Measurements from ENCODE around the gene RNPEP. TPM values are rescaled to one million over a fixed set of nuclear protein-coding genes. Genes with fewer than 3 reads are reported as not detected.
"Not testable (repeated sequence)": the region's sequence is repeated elsewhere in the genome, so short reads cannot be mapped to it uniquely, and the experiment has no call there.

Gene RNPEP
- total RNA-seq, 1 donor from 2014 or later, result 70.1 TPM

DNA sequence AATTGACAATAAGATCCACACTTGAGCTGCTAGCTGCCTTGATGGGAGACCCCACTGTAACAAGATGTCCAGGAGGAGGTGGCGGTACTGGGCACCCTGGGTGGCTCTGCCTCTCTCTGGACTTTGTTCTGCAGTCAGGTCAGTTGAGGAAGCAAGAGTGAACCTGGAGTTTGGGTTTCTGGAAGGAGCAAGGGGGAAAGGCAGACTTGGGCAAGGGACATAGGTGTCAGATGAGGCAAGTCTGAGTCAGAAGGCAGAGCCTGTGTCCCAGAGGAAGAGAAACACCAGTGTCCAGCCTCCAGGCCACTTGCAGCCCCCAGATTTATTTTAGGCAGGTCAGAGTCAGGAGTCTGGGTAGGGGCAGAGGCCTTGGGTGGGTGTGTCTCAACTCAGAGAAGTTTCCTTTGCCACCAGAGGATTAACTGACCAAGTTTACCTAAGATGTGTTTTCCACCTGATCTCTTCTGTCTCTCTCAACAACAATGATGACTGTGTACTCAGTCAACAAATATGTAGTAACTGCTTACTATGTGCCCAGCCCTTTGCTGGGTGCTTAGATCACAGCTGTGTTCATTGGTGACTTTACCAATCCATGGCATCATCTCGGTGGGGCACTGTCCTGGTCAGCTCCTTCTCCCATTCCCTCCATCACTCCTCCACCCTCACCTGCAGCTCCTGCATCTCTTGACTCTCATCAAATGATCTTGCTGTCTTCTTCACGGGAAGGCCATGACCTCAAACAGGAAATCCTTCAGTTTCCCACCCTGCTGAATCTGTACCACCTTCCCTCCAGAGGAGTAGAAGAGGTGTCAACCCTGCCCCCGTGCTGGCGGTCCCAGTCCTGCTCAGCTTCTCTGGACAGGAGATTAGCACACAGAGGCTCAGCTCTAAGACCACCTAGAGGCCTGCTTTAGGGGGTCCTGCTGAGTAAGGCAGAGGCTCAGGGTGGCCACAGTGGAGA is 64.6 kb downstream of the RNPEP start:
- Mint-ChIP-seq H3K4me1 (ENCODE audit: unreplicated experiment) (no peaks in the 10 kb centered on the region), H3K27ac (ENCODE audit: unreplicated experiment) (no peak overlapping the region), H3K27me3 (ENCODE audit: unreplicated experiment) (peaks cover 4% of the 10 kb centered on the region), H3K9me3 (ENCODE audit: unreplicated experiment) (no peaks in the 10 kb centered on the region), H3K36me3 (ENCODE audit: low read depth, unreplicated experiment) (no peaks in the 10 kb centered on the region), H3K4me3 (ENCODE audit: unreplicated experiment) (no peak overlapping the region)
- TF ChIP-seq, protein P1, sequence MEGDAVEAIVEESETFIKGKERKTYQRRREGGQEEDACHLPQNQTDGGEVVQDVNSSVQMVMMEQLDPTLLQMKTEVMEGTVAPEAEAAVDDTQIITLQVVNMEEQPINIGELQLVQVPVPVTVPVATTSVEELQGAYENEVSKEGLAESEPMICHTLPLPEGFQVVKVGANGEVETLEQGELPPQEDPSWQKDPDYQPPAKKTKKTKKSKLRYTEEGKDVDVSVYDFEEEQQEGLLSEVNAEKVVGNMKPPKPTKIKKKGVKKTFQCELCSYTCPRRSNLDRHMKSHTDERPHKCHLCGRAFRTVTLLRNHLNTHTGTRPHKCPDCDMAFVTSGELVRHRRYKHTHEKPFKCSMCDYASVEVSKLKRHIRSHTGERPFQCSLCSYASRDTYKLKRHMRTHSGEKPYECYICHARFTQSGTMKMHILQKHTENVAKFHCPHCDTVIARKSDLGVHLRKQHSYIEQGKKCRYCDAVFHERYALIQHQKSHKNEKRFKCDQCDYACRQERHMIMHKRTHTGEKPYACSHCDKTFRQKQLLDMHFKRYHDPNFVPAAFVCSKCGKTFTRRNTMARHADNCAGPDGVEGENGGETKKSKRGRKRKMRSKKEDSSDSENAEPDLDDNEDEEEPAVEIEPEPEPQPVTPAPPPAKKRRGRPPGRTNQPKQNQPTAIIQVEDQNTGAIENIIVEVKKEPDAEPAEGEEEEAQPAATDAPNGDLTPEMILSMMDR (IDR thresholded peaks at IDR 0.05; ENCODE audit: unreplicated experiment), result no peak
- no peak for DNase-seq (ENCODE audit: low spot score)

DNA sequence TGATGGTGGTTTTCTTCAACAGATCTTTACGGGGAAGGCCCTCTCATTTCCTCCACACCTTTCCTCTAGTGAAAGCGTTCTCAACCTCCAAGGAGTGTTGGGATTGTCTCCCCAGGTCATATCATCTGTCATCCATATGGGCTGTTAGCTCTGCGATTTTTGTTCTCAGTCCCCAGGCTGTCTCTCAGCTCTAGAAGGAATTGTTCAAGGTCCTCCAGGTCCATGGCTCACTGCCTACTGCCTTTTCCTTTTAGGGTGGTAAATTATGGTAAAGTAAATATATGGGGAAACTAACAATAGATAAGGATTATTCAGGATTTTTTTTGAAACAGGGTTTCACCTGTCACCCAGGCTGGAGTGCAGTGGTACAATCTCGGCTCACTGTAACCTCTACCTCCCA is 65.5 kb downstream of the RNPEP start:
- H3K9me3 Mint-ChIP-seq (ENCODE audit: unreplicated experiment), result no peaks in the 10 kb centered on the region
- no peaks in the 10 kb centered on the region for H3K36me3 Mint-ChIP-seq (ENCODE audit: low read depth, unreplicated experiment)
- TF ChIP-seq, protein P1 (IDR thresholded peaks at IDR 0.05; ENCODE audit: unreplicated experiment), result no peak
- no peaks in the 10 kb centered on the region for H3K4me1 Mint-ChIP-seq (ENCODE audit: unreplicated experiment)
- no peak overlapping the region for H3K27ac Mint-ChIP-seq (ENCODE audit: unreplicated experiment)
- peaks cover 4% of the 10 kb centered on the region for H3K27me3 Mint-ChIP-seq (ENCODE audit: unreplicated experiment)
- DNase-seq (ENCODE audit: low spot score), result no peak
- no peak overlapping the region for H3K4me3 Mint-ChIP-seq (ENCODE audit: unreplicated experiment)

DNA sequence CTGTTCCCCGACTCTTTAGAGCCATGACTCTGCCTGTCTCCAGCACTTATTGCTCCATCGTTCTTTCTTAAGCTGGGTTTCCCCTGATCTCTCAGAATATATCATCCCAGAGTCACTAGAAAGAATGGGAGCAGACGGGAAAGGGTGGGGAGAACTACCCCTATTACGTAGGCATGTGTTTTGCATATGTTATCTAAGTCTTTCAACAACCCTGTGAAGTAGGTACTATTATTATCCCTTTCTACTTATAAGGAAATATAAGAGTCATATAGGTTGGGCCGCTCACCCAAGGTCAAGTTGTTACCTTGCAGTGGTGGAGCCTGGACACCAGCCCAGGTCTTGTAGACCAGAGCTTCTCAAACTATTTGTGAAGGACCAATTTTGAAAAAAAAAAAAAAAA is 66.7 kb downstream of the RNPEP start:
- TF ChIP-seq, protein P1 (IDR thresholded peaks at IDR 0.05; ENCODE audit: unreplicated experiment), result no peak
- H3K27me3 Mint-ChIP-seq (ENCODE audit: unreplicated experiment), result peaks cover 4% of the 10 kb centered on the region
- no peak for DNase-seq (ENCODE audit: low spot score)
- no peak overlapping the region for H3K27ac Mint-ChIP-seq (ENCODE audit: unreplicated experiment)
- no peaks in the 10 kb centered on the region for H3K36me3 Mint-ChIP-seq (ENCODE audit: low read depth, unreplicated experiment)
- no peak overlapping the region for H3K4me3 Mint-ChIP-seq (ENCODE audit: unreplicated experiment)
- no peaks in the 10 kb centered on the region for H3K4me1 Mint-ChIP-seq (ENCODE audit: unreplicated experiment)
- no peaks in the 10 kb centered on the region for H3K9me3 Mint-ChIP-seq (ENCODE audit: unreplicated experiment)

DNA sequence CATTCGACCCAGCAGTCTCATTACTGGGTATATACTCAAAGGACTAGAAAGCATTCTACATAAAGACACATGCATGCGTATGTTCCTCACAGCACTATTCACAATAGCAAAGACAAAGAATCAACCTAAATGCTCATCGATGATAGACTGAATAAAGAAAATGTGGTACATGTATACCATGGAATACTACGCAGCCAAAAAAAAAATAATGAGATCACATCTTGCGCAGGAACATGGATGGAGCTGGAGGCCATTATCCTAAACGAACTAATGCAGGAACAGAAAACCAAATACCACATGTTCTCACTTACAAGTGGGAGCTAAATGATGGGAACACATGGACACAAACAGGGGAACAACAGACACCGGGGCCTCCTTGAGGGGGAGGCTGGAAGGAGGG is 71.6 kb downstream of the RNPEP start:
- DNase-seq (ENCODE audit: low spot score), result no peak
- no peak overlapping the region for H3K27ac Mint-ChIP-seq (ENCODE audit: unreplicated experiment)
- H3K36me3 Mint-ChIP-seq (ENCODE audit: low read depth, unreplicated experiment), result no peaks in the 10 kb centered on the region
- H3K9me3 Mint-ChIP-seq (ENCODE audit: unreplicated experiment), result no peaks in the 10 kb centered on the region
- TF ChIP-seq, protein P1 (IDR thresholded peaks at IDR 0.05; ENCODE audit: unreplicated experiment), result no peak
- no peaks in the 10 kb centered on the region for H3K4me1 Mint-ChIP-seq (ENCODE audit: unreplicated experiment)
- peaks cover 4% of the 10 kb centered on the region for H3K27me3 Mint-ChIP-seq (ENCODE audit: unreplicated experiment)
- H3K4me3 Mint-ChIP-seq (ENCODE audit: unreplicated experiment), result no peak overlapping the region

DNA sequence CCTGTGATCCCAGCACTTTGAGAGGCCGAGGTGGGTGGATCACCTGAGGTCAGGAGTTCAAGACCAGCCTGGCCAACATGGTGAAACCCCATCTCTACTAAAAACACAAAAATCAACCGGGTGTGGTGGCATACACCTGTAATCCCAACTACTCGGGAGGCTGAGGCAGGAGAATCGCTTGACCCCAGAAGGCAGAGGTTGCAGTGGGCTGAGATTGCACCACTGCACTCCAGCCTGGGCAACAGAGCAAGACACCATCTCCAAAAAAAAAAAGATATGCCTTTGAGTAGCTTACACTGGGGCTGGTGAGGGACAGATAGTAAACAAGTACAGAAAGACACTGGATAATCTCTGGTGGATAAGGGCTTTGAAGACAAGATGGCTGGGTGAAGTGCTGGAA is 72.2 kb downstream of the RNPEP start:
- H3K36me3 Mint-ChIP-seq (ENCODE audit: low read depth, unreplicated experiment); H3K4me1 Mint-ChIP-seq (ENCODE audit: unreplicated experiment); H3K27ac Mint-ChIP-seq (ENCODE audit: unreplicated experiment); H3K4me3 Mint-ChIP-seq (ENCODE audit: unreplicated experiment); H3K9me3 Mint-ChIP-seq (ENCODE audit: unreplicated experiment); DNase-seq (ENCODE audit: low spot score); H3K27me3 Mint-ChIP-seq (ENCODE audit: unreplicated experiment): not testable (repeated sequence)

Small RNAs within 50 kb of the gene (microRNA-seq; reads per million reads assigned to microRNA genes)
- gene MIR6740 (ENCODE audit: unreplicated experiment), result 0.35 reads per million

Other genes with a start within 250 kb of the RNPEP start
- gene IPO9, start 153.5 kb upstream of the RNPEP start, total RNA-seq (ENCODE audit: unreplicated experiment), result 69.5 TPM
- 0.85 TPM for gene SHISA4, start 93.8 kb upstream of the RNPEP start, total RNA-seq (ENCODE audit: unreplicated experiment)
- not detected for gene LMOD1, start 36.1 kb upstream of the RNPEP start, total RNA-seq (ENCODE audit: unreplicated experiment)
- 45.7 TPM for gene TIMM17A, start 27.1 kb upstream of the RNPEP start, total RNA-seq (ENCODE audit: unreplicated experiment)
- gene ELF3, start 27.9 kb downstream of the RNPEP start, total RNA-seq (ENCODE audit: unreplicated experiment), result 0.56 TPM
- gene GPR37L1, start 140.3 kb downstream of the RNPEP start, total RNA-seq (ENCODE audit: unreplicated experiment), result not detected
- 38.8 TPM for gene ARL8A, start 162.1 kb downstream of the RNPEP start, total RNA-seq (ENCODE audit: unreplicated experiment)
- 1.3 TPM for gene PTPN7, start 178.0 kb downstream of the RNPEP start, total RNA-seq (ENCODE audit: unreplicated experiment)
- gene LGR6, start 211.2 kb downstream of the RNPEP start, total RNA-seq (ENCODE audit: unreplicated experiment), result 0.23 TPM

Measured in endothelial cell (in vitro differentiated cells).